ENCODE measurements around the gene PRPF38B.
"Not testable (repeated sequence)": the region's sequence is repeated elsewhere in the genome, so short reads cannot be mapped to it uniquely, and the experiment has no call there.

Gene PRPF38B

GRCh38 chr1:108665067-108665466, 27.0 kb upstream of the PRPF38B start:
- Histone ChIP-seq H4K20me1 (ENCODE audit: insufficient read depth) (no peaks in the 10 kb centered on the region), H3K27ac (no peak overlapping the region), H3K79me2 (ENCODE audit: insufficient read depth, low read depth) (no peaks in the 10 kb centered on the region), H3K4me2 (no peak overlapping the region), H3K4me1 (ENCODE audit: low read depth, poor library complexity, severe bottlenecking) (no peaks in the 10 kb centered on the region), H3K4me3 (IDR thresholded peaks at IDR 0.05; ENCODE audit: insufficient read depth, low read depth, low read length) (no peak overlapping the region), H3K27me3 (ENCODE audit: insufficient read depth, low read depth) (no peaks in the 10 kb centered on the region), H3K9ac (no peak overlapping the region), H2AFZ (ENCODE audit: low read depth) (no peak overlapping the region), H3K36me3 (ENCODE audit: insufficient read depth) (no peaks in the 10 kb centered on the region)
- no peak for TF ChIP-seq CTCF (conservative IDR thresholded peaks at IDR 0.05; ENCODE audit: low read depth, low read length)

GRCh38 chr1:108665771-108666170, 26.3 kb upstream of the PRPF38B start:
- Histone ChIP-seq H3K27ac (no peak overlapping the region), H3K27me3 (ENCODE audit: insufficient read depth, low read depth) (no peaks in the 10 kb centered on the region), H3K9ac (no peak overlapping the region), H3K79me2 (ENCODE audit: insufficient read depth, low read depth) (no peaks in the 10 kb centered on the region), H2AFZ (ENCODE audit: low read depth) (no peak overlapping the region), H4K20me1 (ENCODE audit: insufficient read depth) (no peaks in the 10 kb centered on the region), H3K4me2 (no peak overlapping the region), H3K4me3 (IDR thresholded peaks at IDR 0.05; ENCODE audit: insufficient read depth, low read depth, low read length) (no peak overlapping the region), H3K4me1 (ENCODE audit: low read depth, poor library complexity, severe bottlenecking) (no peaks in the 10 kb centered on the region), H3K36me3 (ENCODE audit: insufficient read depth) (no peaks in the 10 kb centered on the region)
- TF ChIP-seq CTCF (conservative IDR thresholded peaks at IDR 0.05; ENCODE audit: low read depth, low read length) = no peak

GRCh38 chr1:108667422-108667821, 24.7 kb upstream of the PRPF38B start:
- H3K79me2 ChIP-seq (ENCODE audit: insufficient read depth, low read depth); H2AFZ ChIP-seq (ENCODE audit: low read depth); H3K4me2 ChIP-seq; H3K36me3 ChIP-seq (ENCODE audit: insufficient read depth); H3K4me1 ChIP-seq (ENCODE audit: low read depth, poor library complexity, severe bottlenecking); H3K9ac ChIP-seq; H3K4me3 ChIP-seq (IDR thresholded peaks at IDR 0.05; ENCODE audit: insufficient read depth, low read depth, low read length); H3K27ac ChIP-seq; H4K20me1 ChIP-seq (ENCODE audit: insufficient read depth); H3K27me3 ChIP-seq (ENCODE audit: insufficient read depth, low read depth): not testable (repeated sequence)

- Histone ChIP-seq H3K9ac (no peak overlapping the region), H3K4me2 (no peak overlapping the region), H3K27ac (no peak overlapping the region), H2AFZ (ENCODE audit: low read depth) (no peak overlapping the region), H3K4me3 (IDR thresholded peaks at IDR 0.05; ENCODE audit: insufficient read depth, low read depth, low read length) (no peak overlapping the region), H3K79me2 (ENCODE audit: insufficient read depth, low read depth) (no peaks in the 10 kb centered on the region), H3K36me3 (ENCODE audit: insufficient read depth) (no peaks in the 10 kb centered on the region), H3K27me3 (ENCODE audit: insufficient read depth, low read depth) (no peaks in the 10 kb centered on the region), H4K20me1 (ENCODE audit: insufficient read depth) (no peaks in the 10 kb centered on the region), H3K4me1 (ENCODE audit: low read depth, poor library complexity, severe bottlenecking) (no peaks in the 10 kb centered on the region)
- TF ChIP-seq CTCF (conservative IDR thresholded peaks at IDR 0.05; ENCODE audit: low read depth, low read length) = no peak
These were observed 23.3 kb upstream of the PRPF38B start for GRCh38 chr1:108668777-108669176.

GRCh38 chr1:108669679-108670078, 22.4 kb upstream of the PRPF38B start:
- Histone ChIP-seq H3K4me2 (no peak overlapping the region), H3K4me3 (IDR thresholded peaks at IDR 0.05; ENCODE audit: insufficient read depth, low read depth, low read length) (no peak overlapping the region), H3K4me1 (ENCODE audit: low read depth, poor library complexity, severe bottlenecking) (no peaks in the 10 kb centered on the region), H3K9ac (no peak overlapping the region), H3K36me3 (ENCODE audit: insufficient read depth) (no peaks in the 10 kb centered on the region), H3K27me3 (ENCODE audit: insufficient read depth, low read depth) (no peaks in the 10 kb centered on the region), H3K79me2 (ENCODE audit: insufficient read depth, low read depth) (no peaks in the 10 kb centered on the region), H2AFZ (ENCODE audit: low read depth) (no peak overlapping the region), H4K20me1 (ENCODE audit: insufficient read depth) (no peaks in the 10 kb centered on the region), H3K27ac (no peak overlapping the region)
- TF ChIP-seq CTCF (conservative IDR thresholded peaks at IDR 0.05; ENCODE audit: low read depth, low read length) = no peak
